Glutamatergic neuron (in vitro differentiated cells): Measurements from ENCODE around the gene OR10A3. TPM values are rescaled to one million over a fixed set of nuclear protein-coding genes. Genes with fewer than 3 reads are reported as not detected.

ENCODE experiments used
- DNase-seq: peaks from one replicate; pipeline ENCODE4 v3.0.0; 2022
- H3K27ac Mint-ChIP-seq: one replicate; pipeline ENCODE4 v1.8.0; 2020; ENCODE audit warnings: mild to moderate bottlenecking, mixed read lengths, inconsistent platforms; ENCODE audit not compliant: unreplicated experiment
- H3K27me3 Mint-ChIP-seq: one replicate; pipeline ENCODE4 v1.8.0; 2020; ENCODE audit warnings: mild to moderate bottlenecking, moderate library complexity, mixed read lengths, inconsistent platforms; ENCODE audit not compliant: unreplicated experiment
- H3K36me3 Mint-ChIP-seq: one replicate; pipeline ENCODE4 v1.8.0; 2020; ENCODE audit warnings: mild to moderate bottlenecking, mixed read lengths, inconsistent platforms; ENCODE audit not compliant: unreplicated experiment
- H3K4me1 Mint-ChIP-seq: one replicate; pipeline ENCODE4 v1.8.0; 2020; ENCODE audit warnings: mild to moderate bottlenecking, low read depth, mixed read lengths, inconsistent platforms; ENCODE audit not compliant: unreplicated experiment
- H3K4me3 Mint-ChIP-seq: one replicate; pipeline ENCODE4 v1.8.0; 2020; ENCODE audit warnings: mild to moderate bottlenecking, mixed read lengths, inconsistent platforms; ENCODE audit not compliant: unreplicated experiment
- H3K9me3 Mint-ChIP-seq: one replicate; pipeline ENCODE4 v1.8.0; 2020; ENCODE audit warnings: mild to moderate bottlenecking, moderate library complexity, mixed read lengths, inconsistent platforms; ENCODE audit not compliant: unreplicated experiment
- total RNA-seq: library from RNA; stranded (reverse); fragmentation: NEBNext Ultra II Directional; extraction: Animal tissue kit (Norgen Biotek cat#: 25700); gene quantifications from one replicate; pipeline ENCODE4 v1.2.1, GENCODE V29; 2021; ENCODE audit not compliant: unreplicated experiment
- TF ChIP-seq, protein P1 (sequence below): fragments of 200-600 bp; sonication (generic); IDR thresholded peaks from one replicate; pipeline ENCODE4 v1.5.0; 2021; ENCODE audit not compliant: partially characterized antibody, unreplicated experiment

The OR10A3 gene
- total RNA-seq, 1 donor from 2014 or later: not detected

DNA sequence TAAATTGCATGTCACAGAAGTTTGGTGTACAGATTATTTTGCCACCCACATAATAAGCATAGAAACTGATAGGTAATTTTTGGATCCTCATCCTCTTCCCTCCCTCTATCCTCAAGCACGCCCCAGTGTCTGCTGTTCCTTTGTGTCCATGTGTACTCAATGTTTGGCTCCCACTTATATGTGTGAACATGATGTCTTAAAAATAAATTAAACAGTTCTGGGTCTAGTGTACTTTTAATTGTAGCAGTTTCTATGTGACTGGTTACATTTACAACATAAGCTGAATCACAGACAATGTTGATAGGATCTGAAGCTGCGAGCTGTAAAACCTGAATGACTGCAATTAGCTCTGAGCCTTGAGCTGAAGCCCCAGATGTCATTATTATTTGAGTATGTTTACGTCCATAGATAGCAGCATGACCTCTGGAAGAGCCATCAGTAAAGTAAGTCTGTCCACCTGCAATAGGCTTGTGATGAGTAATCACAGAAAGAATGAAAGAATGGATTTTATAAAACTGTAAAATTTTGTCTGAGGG is 40.1 kb downstream of the OR10A3 start:
- no peak for DNase-seq
- H3K36me3 Mint-ChIP-seq: no peaks in the 10 kb centered on the region
- no peaks in the 10 kb centered on the region for H3K4me1 Mint-ChIP-seq
- H3K27ac Mint-ChIP-seq: no peak overlapping the region
- no peak overlapping the region for H3K4me3 Mint-ChIP-seq
- peaks cover 2% of the 10 kb centered on the region for H3K27me3 Mint-ChIP-seq
- no peaks in the 10 kb centered on the region for H3K9me3 Mint-ChIP-seq
- TF ChIP-seq, protein P1, sequence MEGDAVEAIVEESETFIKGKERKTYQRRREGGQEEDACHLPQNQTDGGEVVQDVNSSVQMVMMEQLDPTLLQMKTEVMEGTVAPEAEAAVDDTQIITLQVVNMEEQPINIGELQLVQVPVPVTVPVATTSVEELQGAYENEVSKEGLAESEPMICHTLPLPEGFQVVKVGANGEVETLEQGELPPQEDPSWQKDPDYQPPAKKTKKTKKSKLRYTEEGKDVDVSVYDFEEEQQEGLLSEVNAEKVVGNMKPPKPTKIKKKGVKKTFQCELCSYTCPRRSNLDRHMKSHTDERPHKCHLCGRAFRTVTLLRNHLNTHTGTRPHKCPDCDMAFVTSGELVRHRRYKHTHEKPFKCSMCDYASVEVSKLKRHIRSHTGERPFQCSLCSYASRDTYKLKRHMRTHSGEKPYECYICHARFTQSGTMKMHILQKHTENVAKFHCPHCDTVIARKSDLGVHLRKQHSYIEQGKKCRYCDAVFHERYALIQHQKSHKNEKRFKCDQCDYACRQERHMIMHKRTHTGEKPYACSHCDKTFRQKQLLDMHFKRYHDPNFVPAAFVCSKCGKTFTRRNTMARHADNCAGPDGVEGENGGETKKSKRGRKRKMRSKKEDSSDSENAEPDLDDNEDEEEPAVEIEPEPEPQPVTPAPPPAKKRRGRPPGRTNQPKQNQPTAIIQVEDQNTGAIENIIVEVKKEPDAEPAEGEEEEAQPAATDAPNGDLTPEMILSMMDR: no peak

DNA sequence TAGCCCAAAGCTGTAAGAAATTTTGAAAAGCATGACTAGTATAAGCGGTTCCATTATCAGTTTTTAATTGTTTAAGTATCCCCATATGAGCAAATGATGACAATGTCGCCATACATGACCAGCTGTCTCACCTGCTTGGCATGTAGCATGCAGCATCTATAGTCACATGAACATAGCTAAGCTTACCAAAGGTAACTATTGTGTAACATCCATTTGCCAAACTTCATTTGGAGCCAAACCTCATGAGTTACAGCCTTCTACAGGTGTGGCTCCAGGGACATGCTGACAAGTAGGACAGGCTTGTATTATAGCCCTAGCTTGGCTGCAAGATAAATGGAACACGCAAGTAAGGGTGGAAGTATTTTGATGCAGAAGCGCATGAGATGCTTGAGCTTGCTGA is 40.8 kb downstream of the OR10A3 start:
- Mint-ChIP-seq H3K27me3 (peaks cover 2% of the 10 kb centered on the region), H3K9me3 (no peaks in the 10 kb centered on the region), H3K4me3 (no peak overlapping the region), H3K27ac (no peak overlapping the region), H3K36me3 (no peaks in the 10 kb centered on the region), H3K4me1 (no peaks in the 10 kb centered on the region)
- no peak for DNase-seq
- TF ChIP-seq, protein P1: no peak

DNA sequence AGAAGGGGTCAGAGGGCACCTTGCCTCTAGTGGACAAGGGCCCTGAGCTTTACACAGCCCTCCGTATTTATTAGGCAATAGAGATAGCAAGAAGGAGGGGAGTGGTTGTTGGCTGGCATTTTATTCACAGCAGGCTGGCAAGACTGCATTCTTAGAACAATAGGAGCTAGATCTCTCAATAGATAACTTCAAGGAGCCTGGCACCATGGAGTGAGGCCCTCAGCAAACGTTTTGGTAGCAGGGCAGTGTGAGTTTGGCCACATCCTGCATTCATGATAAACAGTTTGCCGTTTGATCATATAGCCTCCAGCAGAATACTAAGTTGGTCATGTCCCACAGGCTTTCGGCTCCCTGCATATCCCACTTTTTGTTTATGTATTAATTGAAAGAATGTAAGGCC is 42.1 kb downstream of the OR10A3 start:
- Mint-ChIP-seq H3K4me3 (no peak overlapping the region), H3K9me3 (no peaks in the 10 kb centered on the region), H3K4me1 (no peaks in the 10 kb centered on the region)

DNA sequence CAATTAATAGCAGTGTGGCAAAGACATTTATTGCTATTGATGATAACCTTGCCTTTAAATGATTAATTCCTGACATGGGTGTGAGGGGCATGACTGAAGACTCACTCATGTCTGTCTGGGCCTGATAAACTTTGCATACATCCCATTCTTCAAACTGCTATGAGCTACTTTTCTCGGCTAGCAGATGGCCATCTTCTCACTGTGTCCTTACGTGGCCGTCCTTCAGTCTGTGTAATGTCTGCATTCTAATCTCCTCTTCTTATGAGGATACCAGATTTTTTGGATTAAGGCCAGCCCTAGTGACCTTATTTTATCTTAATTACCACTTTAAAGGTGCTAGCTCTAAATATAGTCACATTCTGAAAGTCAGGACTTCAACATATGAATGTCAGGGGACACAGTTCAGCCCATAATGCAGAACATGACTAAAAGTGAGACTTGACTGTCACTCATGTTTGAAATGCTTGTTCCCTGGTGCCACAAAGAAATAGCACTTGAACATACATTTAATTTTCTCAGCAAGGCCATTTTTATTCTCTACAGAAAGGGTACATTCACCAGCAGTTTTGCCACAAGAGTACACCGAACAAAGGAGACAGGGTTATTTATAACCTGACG is 42.7 kb downstream of the OR10A3 start:
- DNase-seq: no peak
- no peaks in the 10 kb centered on the region for H3K9me3 Mint-ChIP-seq
- H3K4me3 Mint-ChIP-seq: no peak overlapping the region
- no peak overlapping the region for H3K27ac Mint-ChIP-seq
- no peaks in the 10 kb centered on the region for H3K36me3 Mint-ChIP-seq
- H3K4me1 Mint-ChIP-seq: no peaks in the 10 kb centered on the region
- peaks cover 3% of the 10 kb centered on the region for H3K27me3 Mint-ChIP-seq
- TF ChIP-seq, protein P1: no peak

More for the DNA sequence above, 42.1 kb downstream of the OR10A3 start:
- Mint-ChIP-seq H3K36me3 (no peaks in the 10 kb centered on the region), H3K27me3 (peaks cover 1% of the 10 kb centered on the region), H3K27ac (no peak overlapping the region)
- no peak for DNase-seq
- TF ChIP-seq, protein P1: no peak

DNA sequence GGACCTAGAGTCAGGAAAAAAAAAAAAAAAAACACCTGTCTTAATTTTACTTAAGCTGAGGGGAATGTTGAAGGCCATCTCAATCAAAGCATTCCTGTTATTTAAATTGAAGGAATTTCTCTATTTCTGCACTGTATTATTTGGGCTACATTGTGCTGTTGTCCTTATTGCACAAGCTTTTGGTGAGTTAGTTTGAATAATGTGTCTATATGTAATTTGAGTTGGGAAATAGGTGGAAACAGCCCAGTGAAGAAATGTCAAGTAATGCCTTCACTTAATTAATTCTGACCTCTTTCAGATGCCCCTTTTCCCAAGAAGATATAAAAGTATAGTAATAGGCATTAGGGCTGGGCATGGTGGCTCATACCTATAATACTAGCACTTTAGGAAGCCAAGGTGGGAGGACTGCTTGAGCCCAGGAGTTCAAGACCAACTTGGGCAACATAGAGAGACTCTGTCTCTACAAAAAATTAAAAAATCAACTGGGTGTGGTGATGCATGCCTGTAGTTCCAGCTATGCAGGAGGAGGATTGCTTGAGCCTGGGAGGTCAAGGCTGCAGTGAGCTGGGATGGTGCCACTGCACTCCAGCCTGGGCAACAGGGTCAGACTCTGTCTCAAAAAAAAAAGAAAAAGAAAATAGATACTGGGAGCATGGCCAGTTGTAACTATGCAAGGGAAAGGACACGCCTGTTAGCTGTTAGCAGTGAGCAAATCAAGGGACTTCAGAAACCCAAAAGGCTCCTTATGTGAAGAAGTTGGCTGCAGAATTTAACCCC is 45.3 kb downstream of the OR10A3 start:
- Mint-ChIP-seq H3K9me3 (no peaks in the 10 kb centered on the region), H3K27ac (no peak overlapping the region), H3K4me1 (no peaks in the 10 kb centered on the region), H3K4me3 (no peak overlapping the region), H3K36me3 (no peaks in the 10 kb centered on the region), H3K27me3 (peaks cover 3% of the 10 kb centered on the region)
- TF ChIP-seq, protein P1: no peak
- DNase-seq: no peak
